CD4-positive, alpha-beta T cell treated with Interleukin-4 for 4 hours (primary cell): Measurements from ENCODE around the gene NIPBL.
"Not testable (repeated sequence)": the region's sequence is repeated elsewhere in the genome, so short reads cannot be mapped to it uniquely, and the experiment has no call there.

Source experiments
- DNase-seq: peaks from one replicate; pipeline ENCODE4 v3.0.0-alpha.2; 2020

The NIPBL gene

DNA sequence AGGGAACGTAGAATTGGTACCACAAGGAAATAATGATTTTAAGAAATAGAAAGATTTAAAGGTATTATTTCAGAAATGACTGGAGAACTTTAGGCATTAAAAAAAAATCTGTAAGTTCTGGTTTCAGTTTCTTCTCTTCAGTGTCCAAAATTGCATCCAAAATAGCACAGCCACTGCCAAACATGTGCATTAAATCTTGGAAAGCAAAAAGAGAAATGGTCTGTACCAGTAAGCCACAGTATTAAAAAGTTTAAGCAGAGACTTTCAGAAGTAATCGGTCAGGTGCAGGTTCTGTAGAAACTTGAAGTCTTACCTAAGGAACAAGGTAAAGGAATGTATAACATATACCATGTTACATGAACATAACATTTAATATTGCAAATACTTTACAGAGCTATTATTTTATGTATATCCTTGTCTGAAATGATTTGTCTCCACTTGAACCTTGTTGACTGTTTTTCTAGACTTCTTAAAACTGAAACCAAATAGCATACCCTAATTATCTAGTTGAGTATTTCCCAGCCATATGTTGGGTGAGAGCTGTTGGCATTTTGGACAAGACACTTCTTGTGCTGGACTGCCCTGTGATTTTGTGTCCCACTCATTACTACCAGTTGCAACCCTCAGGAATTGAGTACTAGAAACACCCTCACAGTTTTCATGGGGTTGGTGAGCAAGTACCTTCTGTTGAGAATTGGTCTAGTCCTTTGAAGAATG lies 32.1 kb downstream of the NIPBL start:
- no peak for DNase-seq

GRCh38 chr5:36915653-36916052 lies 39.1 kb downstream of the NIPBL start:
- DNase-seq, result no peak

GRCh38 chr5:36916614-36917013 lies 40.0 kb downstream of the NIPBL start:
- not testable (repeated sequence) for DNase-seq

GRCh38 chr5:36917358-36917757 lies 40.8 kb downstream of the NIPBL start:
- not testable (repeated sequence) for DNase-seq

GRCh38 chr5:36919238-36919637 lies 42.7 kb downstream of the NIPBL start:
- no peak for DNase-seq

DNA sequence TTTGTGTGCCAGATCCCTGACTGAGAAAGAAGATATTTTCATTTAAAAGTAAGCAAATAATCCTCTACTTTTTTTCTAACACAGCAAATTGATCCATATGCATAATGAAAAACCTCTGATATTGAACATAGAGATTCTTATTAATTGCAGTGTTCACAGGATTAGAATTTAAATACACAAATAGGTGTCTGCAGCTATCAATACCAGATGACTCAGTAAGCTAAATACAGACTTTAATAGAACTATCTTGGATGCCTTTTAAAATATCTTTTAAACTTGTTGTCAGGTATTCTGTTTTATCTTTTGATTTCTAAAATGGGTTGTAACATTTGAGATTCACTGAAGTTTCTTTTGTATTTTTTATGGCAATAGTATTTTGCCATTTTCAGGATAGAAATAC lies 43.1 kb downstream of the NIPBL start:
- no peak for DNase-seq

DNA sequence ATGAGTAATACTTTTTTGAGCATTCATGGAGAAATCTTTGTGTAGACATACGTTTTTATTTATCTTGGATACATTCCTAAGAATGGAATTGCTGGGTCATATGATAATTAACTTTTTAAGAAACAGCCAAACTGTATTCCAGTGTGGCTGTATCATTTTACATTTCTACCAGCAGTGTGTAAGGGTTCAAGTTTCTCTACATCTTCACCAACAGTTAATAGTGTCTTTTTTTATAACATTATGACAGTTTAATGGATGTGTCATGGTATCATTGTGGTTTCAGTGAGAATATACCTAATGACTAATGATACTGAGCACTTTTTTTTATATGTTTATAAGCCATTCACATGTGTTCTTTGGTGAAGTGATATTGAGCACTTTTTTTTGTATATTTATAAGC lies 52.4 kb downstream of the NIPBL start:
- DNase-seq, result peak; percentile 33

DNA sequence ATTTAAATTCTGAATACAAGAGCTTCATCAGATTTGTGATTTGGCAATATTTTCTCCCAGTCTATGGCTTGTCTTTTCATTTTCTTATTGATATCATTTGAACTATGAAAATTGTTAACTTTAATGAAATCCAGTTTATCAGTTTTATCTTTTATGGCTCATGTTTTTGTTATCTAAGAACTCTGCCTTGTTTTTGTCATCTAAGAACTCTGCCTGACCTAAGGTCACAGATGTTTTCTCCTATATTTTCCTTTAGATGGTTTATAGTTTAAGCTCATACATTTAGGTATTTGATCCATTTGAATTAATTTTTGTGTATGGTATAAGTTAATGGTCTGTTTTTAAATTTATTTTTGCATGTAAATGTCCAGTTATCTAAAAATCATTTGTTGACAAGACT lies 52.9 kb downstream of the NIPBL start:
- DNase-seq, result no peak

GRCh38 chr5:36932056-36932455 lies 55.5 kb downstream of the NIPBL start:
- DNase-seq, result no peak

DNA sequence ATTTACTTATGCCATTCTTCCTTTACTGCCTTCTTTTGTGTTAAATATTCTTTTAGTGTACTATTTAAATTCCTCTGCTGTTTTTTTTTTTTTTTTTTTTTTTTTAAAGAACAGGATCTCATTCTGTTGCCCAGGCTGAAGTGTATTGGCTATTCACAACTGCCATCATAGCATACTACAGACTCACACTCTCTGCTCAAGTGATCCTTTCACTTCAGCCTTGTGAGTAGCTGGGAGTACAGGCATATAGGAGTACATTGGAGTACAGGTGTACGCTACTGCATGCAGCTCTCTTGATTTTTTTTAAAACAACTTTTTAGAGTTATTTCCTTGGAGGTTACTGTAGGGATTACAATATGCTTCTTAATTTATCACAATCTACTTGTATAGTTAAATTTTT lies 56.1 kb downstream of the NIPBL start:
- no peak for DNase-seq

GRCh38 chr5:36934740-36935356 lies 58.3 kb downstream of the NIPBL start:
- no peak for DNase-seq

- no peak for DNase-seq
Measured at GRCh38 chr5:36935805-36936204, 59.2 kb downstream of the NIPBL start.

DNA sequence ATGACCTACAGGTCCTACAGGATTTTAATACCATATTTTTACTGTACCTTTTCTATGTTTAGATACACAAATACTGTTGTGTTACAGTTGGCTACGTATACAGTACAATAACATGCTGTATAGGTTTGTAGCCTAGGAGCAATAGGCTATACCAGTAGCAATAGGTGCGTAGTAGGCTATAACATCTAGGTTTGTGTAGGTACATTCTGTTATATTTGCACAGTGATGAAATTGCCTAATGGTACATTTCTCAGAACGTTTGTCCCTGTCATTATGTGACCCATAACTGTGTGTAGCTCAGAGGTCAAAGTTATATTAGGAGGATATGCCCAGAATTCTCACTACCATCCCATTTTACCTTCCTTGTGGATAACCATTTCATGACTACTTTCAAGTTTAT lies 59.7 kb downstream of the NIPBL start:
- DNase-seq, result no peak

DNA sequence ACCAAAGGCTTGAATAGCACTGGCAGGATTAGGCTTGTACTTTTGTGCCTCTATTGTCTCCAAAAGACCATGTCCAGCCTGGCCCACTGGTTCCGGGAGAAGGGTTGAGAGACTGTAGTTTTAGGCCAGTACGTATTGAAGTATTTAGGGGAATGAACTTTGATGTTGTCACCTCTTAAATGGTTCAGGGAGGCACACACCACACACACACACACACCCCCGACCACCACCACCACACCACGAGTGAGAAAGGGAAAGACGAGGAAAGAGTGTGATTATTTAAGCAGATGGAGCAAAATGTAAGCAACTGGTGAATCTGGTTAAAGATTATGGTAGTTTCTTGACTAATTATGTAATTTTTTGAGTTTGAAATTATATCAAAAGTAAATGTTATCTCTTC lies 61.6 kb downstream of the NIPBL start:
- no peak for DNase-seq

DNA sequence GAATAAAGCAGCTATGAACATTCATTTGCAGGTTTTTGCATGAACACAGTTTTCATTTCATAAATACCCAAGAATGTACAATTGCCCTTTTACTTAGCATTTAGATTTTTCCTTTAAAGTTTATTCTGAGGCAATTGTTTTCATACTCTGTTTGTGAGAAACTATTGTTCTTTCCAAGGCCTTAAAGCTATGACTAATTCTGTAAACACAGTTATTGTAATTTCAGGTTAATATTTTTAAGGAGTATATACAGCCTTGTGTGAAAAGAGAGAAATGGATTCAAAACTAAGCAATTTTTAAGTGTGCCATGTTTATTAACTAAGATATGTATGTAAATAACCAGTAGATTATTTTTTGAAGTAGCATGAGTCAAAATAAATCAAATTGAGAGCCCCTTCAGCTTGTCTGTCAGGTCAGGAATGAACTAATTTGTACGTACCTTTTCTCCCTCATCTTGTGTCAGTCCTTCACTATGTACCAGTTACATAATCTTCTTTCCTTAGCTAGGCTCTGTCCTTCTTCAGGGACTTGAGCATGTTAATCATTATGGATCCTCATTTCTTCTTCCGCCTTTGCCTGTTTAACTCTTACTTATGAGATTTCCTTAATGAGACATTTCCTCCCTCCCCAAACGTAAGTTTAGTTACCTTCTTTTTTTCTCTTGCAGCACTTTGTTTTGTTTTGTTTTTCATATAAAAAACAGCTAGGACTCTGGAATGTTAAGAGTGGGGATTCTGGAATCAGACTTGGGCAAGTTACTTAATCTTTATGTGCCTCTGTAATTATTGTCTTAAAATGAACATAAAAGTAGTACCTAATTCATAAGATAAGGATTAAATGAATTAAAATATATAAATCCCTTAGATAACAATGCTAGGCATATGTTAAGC lies 63.6 kb downstream of the NIPBL start:
- no peak for DNase-seq

GRCh38 chr5:36943584-36943983 lies 67.0 kb downstream of the NIPBL start:
- no peak for DNase-seq

DNA sequence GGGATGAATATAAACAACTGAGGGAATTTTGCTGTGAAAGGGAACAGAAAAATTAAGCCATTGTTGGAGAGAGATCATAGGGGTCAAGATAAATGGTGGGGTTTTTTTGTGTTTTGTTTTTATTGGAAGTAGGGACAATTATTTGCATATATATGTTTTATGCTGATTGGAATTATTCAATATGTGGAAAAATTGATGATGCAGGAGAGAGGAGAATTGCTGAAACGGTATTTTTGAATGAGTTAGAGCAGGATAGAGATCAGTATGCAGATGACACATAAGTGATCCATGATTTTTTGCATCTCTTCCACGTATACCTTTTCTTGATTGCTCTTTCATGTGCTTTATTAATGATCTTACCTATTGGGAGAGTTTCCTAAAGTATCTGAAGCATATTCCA lies 67.5 kb downstream of the NIPBL start:
- DNase-seq, result no peak

DNA sequence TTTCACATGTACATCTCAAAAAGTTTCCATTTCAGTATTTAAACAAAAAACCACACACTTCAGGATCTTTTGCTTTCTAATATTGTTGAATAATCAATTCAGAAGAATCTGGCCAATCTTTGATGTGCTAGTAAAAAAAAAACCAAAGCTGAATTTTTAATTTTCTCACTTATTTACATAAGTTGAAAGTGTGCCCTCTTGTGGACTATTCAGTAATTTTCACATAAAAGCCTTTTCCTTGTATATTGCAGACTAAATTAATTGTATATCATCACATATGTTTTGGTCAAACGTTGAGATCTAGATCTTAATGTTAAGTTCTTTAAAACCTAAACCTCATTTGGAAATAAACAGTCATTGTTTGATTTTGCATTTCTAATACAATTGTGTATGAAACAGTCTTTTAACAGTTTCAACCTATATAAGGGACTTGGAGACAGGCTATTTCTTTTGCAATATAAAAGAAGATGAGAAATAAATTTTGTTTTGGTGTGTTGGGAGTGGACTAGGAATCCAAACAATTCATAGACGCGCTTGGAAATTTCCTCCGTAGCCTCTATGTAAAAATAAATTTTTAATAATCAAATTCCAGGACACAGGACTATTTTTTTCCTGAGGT lies 68.1 kb downstream of the NIPBL start:
- peak; percentile 64 for DNase-seq

DNA sequence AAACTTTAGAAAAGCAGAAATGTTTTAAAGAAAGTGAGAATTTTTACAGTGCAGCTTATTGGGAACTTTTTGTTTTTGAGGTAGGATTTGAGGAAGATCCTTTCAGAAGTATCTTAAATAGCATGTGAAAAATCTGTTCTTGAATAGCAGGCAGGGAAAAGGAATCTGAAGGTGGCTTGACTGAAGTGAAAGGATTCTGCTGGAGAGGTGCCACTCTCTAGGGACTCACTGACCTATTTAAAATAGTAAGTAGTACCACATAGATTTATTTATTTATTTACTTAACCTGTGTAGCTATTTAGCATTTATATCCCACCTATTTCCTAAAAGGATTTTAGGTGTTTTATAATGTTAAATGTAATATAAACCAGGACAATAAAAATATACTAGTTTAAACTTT lies 69.1 kb downstream of the NIPBL start:
- no peak for DNase-seq

- no peak for DNase-seq
Measured at GRCh38 chr5:36946101-36946500, 69.5 kb downstream of the NIPBL start.

DNA sequence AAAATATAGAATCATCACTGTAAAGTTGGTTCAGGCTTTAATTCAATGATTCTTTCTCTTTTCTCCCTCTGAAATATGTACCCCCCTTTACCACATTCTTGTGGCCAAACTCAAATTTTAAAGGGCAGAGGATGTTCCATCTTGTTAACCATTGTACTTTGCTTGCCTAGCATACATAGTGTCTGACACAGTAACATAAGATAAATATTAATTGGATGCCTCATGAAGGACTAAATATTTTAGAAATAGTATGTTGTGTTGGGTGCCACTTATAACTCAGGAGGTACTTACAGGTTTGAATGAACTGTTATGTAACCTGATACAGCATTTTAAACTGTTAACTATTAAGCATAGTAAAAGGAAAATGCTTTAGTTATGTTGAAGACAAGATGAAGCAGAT lies 71.5 kb downstream of the NIPBL start:
- no peak for DNase-seq

GRCh38 chr5:36948650-36949049 lies 72.1 kb downstream of the NIPBL start:
- no peak for DNase-seq

- no peak for DNase-seq
Measured at GRCh38 chr5:36949593-36949992, 73.0 kb downstream of the NIPBL start.
